ENCODE results near the gene CCBE1.
"Not testable (repeated sequence)": the region's sequence is repeated elsewhere in the genome, so short reads cannot be mapped to it uniquely, and the experiment has no call there.

Gene CCBE1

DNA sequence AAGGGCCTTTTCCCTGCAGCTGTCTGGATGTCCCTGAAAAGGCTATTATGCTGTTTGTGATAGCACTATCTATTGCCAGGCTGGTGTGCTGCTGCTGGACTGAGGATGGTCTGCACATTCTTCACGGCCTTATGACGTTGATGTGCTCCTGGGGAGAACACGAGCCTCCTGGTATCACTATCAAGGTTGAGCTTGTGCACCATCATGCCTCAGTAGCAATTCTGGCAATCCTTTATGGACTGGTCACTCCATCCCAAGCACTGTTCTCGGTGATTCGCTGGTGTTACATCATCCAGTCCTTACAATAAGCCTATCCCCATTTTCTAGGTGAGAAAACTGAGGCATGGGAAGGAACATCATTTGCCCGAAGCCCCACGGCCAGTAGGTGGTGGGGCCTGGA lies 18.2 kb upstream of the CCBE1 start:
- no peak for DNase-seq (ENCODE audit: low read depth in 2 of 2)

DNA sequence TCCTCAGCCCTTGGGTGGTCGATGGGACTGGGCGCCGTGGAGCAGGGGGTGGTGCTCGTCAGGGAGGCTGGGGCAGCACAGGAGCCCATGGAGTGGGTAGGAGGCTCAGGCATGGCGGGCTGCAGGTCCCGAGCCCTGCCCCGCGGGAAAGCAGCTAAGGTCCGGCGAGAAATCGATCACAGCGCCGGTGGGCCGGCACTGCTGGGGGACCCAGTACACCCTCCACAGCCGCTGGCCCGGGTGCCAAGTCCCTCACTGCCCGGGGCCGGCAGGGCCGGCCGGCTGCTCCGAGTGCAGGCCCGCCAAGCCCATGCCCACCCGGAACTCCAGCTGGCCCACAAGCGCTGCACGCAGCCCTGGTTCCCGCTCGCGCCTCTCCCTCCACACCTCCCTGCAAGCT lies 16.9 kb upstream of the CCBE1 start:
- DNase-seq (ENCODE audit: low read depth in 2 of 2): not testable (repeated sequence)

DNA sequence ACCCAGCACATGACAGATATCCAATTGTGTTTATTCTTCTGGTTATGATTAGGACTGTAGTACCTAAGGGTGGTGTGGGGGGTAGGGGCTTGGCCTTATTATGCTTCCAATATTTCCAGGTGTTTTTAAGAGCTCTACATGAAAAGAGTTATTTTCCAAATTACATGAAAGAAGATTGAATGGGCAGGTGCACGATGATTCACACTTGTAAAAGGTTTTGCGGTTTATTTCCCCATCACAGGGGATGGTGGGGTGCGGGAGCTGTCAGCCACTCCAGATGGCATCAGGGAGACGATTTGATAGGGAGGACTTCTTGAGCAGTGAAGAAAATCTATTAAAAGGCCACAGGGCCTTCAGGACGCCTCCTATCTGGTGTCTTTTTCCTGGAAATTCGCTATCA lies 15.1 kb upstream of the CCBE1 start:
- no peak for DNase-seq (ENCODE audit: low read depth in 2 of 2)

DNA sequence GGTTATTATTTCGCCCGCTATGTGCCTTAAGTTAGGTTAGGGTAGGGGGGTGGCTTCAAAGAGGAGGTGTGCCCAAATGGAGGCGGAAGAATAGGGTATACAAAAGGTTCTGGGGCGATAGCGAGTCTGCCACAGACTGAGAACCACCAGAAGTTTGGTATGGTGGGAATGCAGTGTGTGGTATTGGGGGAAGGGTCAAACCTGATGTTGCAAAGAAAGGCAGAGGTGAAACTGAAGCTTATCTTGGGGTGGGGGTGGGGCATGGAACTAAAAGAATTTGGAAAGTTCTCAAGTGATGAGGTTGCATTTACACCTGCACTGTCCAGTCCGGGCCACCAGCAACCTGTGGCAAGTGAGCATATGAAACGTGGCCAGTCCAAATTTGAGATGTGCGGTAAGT lies 11.8 kb upstream of the CCBE1 start:
- DNase-seq (ENCODE audit: low read depth in 2 of 2): no peak

DNA sequence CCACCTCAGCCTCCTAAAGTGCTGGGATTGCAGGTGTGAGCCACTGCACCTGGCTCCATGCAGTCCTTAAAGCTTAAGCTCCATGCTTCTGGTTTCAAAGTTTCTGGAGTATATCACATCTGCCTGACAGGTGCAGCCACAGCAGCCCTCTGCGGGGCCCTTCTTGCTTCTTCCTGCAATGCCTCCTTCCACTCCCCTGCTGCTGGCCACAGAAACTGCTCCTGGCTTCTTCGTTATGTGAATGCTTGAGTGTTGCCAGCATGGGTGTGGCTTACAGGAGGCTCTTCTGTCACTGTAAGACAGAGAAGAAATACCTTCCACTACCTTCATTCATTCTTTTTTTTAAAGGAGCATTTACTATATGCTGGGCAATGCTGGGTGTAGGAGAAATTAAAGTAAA lies 10.1 kb upstream of the CCBE1 start:
- DNase-seq (ENCODE audit: low read depth in 2 of 2): no peak

DNA sequence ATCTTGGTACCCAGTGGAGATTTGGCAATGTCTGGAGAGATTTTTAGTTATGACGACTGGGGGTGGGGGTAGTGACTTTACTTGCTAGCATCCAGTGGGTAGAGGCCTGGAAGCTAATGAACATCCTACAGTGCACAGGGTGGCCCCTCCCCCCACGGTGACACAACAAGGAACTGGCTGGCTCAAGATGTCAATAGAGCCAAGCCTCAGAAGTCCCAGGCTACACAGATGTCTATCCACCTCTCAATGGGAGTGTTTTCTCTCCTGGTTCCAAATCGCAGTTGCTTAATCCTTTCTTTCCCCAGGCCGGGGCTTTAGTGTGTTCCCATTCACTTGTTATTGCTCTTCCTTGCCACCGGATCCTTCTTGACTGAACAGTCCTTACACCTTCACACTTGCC lies 9.3 kb upstream of the CCBE1 start:
- no peak for DNase-seq (ENCODE audit: low read depth in 2 of 2)

DNA sequence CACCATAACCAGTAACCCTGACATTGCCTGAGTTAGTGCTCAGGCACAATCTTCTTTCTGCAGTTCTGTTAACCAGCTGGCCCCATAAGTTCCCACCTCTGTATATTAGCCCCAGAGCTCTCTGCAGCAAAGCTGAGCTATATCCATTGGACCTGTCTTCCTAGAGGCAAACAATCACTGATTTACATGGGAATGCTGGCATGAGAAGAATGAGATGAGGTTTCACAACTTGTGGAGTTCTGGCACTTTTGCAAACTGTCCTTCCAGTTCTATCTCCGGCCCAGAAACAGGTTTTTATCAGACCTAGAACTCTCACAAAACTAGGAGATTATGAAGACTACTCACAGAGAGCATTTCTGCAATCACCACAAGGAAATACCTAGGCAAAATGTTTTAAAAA lies 7.9 kb upstream of the CCBE1 start:
- no peak for DNase-seq (ENCODE audit: low read depth in 2 of 2)

DNA sequence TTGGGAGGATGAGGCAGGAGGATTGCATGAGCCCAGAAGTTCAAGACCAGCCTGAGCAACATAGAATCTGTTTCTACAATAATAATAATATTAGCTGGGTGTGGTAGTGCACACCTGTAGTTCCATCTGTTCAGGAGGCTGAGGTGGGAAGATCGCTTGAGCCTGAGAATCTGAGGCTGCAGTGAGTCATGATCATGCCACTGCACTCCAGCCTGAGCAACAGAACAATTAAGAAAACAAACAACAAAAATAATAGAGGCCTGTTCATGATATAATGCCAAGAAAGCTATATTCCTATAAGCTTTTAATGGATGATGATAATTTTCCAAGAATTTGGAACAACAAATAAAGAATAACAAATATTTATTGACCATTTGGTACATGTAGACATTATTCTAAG lies 6.9 kb upstream of the CCBE1 start:
- DNase-seq (ENCODE audit: low read depth in 2 of 2): no peak

DNA sequence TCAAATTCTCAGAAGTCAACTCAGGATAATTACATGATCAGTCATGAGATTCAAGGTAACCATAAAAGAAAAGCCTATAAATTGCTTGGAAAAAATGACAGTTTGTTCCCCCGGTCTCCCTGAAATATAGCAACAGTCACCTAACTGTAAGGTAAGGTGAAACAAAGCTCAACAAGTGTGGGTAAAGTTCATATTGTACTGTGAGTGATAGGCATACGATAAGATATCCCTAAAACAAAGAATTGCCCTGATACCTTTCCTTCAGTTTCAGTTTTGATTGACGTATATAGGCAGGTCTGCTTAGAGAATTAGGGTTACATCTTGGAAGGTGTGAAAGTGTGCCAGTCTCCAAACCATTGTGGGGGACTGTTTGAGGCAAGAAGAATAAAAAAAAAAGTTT lies 4.0 kb upstream of the CCBE1 start:
- no peak for DNase-seq (ENCODE audit: low read depth in 2 of 2)

DNA sequence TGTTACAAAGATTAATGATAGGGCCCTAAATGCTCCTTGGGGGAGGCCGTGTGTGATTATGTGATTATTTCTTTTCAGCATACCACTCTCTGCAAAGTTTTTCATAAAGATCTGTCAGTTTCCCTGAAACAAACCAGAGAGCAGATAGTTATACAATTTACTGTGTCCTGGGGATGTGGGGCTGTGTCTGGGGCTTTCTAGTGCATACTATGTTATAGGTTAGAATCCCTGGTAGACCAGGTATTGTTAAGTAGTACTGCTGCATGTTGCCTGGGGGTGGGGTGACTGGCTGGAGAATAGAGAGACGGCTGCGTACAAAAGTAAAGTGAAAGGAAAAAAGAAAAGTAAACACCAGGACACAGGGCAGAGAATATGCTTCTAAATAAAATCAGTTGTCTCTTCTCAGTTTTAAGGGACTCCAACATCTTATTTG lies 3.3 kb upstream of the CCBE1 start:
- no peak for DNase-seq (ENCODE audit: low read depth in 2 of 2)

DNA sequence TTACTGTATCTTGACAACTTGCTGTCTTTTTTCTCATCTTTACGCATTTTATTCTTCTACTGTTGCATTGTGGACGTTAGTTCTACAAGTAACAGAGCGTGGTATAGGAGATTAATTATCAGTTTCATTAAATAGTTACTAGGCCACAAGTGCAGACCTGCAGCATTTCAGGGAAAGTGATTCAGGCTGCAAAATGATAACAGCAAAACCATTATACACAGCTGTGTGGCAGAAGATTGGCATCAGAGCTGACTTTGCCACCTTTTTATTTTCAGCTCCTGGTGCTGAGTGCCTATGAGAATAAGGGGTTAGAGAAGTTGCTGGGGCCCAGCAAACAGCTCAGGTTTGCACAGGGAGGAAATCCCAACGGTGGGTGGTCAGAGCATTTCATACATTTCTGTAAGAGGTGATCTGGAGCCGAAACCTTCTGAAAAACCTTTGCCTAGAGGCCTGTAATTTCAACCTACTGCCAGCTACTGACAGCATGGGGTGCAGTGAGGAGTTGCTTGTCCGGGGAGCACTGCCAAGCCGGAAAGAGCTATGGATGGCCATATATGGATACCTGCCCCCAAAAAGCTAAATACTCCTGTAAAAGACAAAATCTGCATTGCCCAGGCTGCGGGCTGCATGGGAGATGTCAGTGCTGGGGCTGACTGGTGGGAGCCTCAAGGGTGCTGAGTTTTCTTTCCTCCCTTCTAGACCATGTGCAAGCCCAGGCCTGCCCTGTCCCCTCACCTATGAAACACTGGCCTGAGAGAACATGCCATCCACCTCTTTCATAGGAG lies 2.7 kb upstream of the CCBE1 start:
- no peak for DNase-seq (ENCODE audit: low read depth in 2 of 2)

DNA sequence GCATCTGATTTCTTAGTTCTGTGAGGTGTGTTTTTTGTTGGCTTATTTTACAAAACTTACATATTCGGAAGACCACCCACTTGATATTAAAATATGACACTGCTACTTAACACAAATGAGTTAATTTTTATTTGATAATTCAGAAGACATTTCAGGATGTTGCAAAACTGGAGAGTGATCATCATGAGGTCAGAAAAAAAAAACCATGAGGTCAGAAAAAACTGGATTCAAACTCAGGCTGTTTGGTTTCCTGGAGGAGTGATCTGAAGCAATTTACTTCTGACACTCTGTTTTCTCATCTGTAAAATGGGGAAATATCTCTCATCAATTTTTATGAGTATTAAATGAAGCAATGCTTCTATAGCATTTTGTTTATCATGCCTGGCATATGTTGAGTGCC lies 1.8 kb upstream of the CCBE1 start:
- DNase-seq (ENCODE audit: low read depth in 2 of 2): no peak

DNA sequence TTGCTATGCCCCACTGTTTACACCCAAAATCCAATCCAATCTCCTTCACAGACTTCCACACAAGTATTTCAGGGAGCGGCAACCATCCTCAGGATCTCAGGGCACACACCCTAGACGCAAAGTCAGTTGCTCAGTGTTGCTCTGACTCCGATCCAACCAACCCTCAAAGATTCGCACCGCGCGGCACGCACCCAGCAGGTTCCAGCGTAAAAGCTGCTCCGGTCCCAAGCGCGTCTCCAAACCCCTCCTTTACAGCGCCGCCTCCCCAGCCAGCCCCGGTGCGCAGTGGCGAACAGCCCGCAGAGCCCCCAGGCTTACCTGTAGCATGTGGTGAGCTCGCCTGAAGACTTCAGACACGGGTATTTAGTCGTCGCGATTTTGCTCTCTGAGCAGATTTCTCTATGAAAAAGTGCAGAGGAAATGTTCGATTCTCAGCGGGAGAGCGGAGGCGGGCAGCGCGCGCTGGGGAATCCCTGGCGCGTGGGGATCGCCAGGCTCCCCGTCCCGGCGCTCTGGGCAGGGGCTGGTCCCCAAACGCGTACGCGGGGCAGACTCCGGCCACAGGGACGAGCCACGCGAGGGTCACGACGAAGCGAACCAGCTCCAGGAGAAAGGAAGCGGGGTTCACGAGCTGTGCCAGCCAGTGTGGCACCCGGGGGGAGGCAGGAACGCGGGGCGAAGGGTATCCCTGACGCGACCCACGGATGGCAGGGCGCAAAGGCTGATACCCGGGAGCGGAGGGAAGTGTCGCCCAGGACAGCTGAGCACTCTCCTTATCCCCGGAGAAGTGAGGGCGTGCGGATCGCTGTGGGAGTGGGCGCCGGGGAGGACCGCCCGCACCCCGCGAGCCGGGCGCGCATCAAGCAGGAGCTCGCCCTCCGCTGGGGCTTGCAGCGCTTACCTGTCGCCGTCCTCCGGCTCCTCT lies 650 bp downstream of the CCBE1 start:
- DNase-seq (ENCODE audit: low read depth in 2 of 2): no peak

DNA sequence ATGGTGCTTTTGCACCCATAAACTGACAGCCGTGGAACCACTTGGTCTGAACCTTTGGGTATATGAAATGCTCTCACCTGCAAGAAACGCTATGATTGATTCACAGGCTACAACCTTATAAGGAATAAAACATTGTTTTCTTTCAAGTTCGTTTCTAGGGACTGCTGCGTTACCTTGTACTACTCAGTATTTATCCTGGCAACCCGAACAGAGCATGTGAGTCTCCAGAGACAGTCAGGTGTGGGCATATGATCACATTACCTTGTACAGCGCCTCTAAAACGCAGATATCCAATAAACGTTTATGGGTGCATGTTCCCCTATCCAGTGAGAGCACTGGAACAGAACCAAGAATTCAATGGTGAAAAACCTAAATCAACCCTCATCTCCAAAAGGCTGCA lies 1.7 kb downstream of the CCBE1 start:
- DNase-seq (ENCODE audit: low read depth in 2 of 2): no peak

DNA sequence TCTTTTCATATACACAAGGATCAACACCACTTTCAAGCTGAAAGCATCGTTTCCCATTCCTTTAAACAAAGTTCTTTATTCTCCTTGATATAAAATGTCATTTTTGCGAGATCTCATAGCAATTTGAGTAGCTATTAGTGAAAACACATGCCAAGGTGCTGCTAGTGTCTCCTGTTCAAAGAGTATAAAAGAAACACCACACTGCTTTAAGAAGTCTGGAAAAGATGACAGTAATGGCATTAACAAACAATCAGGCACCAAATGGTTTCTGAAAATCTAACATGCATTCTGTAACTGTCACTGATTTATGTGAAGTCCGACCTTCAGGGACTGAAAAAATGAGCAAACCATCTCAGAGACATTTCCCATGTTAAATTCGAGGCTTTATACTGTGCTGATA lies 2.4 kb downstream of the CCBE1 start:
- DNase-seq (ENCODE audit: low read depth in 2 of 2): no peak

DNA sequence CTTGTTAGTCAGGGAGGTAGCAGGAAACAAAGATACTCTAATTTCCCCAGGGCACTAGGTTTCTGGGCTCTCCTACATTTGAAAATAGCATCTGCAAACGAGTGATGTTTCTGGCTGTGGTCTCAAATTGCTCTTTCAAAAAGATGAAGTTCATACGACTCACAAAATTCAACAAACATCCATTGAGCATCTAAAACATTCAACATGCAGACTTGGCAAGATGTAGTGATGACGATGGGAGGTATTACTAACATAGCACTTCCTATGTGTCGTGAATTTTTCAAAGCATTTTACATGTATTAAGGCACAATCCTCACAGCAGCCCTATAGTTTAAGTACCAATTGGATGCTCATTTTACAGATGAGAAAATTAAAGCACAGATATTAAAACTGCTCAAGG lies 5.2 kb downstream of the CCBE1 start:
- DNase-seq (ENCODE audit: low read depth in 2 of 2): no peak

DNA sequence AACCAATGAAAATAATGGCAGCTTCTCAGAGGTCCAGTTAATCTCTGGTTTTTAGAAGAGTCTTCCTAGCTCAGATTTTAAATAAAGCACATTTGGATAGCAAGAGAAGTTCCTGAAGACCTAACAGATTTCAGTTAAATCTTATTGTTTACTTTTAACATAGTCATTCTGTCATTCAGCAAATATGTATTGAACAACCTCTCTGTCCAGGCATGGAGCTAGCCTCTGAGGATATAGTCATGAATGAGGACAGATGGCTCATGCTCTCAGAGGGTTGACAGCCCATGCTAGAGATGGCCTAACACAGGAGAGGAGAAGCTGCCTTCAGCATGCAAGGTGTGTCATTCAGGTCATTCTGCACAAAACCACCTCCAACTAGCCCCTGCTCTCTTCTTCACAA lies 6.2 kb downstream of the CCBE1 start:
- DNase-seq (ENCODE audit: low read depth in 2 of 2): no peak

DNA sequence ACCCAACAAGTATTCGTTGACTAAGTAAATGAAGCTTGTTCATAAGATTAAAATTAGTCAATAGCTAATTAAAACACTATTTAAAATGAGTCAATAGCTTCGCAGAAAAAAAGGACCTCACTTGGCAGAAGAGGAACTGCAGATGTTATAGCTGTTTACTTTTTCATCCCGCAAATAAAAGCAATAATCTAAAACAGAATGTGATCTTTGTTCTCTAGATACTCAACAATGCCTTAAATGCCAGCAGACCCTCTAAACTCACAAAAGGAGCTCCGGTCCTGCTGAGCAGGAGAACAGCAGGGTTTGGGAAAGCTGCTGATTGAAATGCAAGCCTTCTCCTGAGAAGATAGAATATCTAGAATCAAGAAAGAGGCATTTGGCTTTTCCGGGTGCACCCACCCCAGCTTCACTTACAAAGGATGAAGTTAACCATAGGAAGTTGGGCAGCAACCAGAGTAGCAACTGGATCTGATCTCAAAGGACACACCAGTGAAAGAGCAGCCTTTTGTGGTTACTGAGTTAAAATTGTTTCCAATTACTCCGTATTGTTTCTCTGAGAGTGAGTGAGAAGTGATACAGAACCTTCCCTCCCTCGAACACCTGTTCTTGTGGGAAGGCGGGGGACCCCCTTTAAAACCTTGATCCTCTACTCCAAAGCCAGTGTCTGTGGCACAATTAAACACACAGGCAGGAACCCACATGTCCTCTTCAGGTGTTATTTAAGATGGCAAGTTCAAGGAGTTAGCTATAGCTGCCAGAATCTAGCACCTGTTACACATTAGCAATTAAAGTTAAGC lies 6.8 kb downstream of the CCBE1 start:
- no peak for DNase-seq (ENCODE audit: low read depth in 2 of 2)

DNA sequence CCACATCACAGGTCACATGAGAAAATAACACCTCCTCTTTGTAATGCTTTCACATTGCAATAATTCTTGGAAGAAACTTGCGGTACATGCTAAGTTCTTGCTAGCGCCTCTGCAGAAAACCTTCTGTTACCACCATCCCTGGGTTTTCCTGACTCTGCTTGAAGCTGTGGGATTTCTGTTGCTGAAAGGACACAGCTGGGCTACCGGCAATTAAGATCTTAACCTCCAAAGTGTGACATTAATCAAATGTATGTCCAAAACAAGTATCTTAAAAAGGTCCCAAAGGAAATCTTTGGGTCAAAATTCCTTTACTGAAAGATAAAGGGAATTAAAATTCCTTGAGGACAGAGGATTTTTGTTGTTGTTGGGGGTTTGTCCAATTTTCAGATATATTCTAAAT lies 7.5 kb downstream of the CCBE1 start:
- no peak for DNase-seq (ENCODE audit: low read depth in 2 of 2)

DNA sequence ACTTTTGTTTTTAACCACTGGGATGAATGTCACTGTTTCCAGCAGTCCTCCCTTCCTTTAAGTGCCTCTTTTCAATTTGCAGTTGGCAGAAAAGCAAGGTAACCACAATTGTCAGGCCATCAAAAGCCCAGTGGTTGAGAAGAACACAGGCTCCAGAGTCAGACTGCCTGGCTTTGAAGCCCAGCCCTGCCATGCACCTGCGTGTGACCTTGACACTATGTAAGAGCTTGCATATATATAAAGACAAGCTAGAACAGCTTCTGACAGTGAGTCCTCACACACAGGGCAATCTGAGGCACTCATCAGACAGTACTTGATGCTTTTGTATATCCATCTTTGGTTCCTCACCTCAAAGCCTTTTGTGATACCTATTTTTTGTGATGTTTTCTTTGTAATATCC lies 11.0 kb downstream of the CCBE1 start:
- DNase-seq (ENCODE audit: low read depth in 2 of 2): no peak

DNA sequence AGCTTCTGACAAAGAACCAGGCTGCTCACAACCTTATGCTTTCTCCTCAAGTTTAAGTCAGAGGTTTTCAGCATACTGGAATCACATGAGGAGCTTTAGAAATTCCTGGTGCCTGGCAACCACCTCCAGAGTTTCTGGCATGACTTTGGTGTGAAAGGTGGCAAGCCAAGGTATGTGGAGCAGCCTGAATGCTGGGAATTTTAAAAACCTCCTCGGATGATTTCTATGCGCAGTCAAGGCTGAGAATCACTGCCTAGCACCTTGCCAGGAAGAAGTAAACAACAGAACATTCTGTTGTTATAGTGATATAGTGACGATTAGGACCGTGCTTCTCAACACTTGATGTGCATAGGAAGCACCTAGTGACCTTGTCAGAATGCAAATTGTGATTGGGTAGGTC lies 11.7 kb downstream of the CCBE1 start:
- no peak for DNase-seq (ENCODE audit: low read depth in 2 of 2)

DNA sequence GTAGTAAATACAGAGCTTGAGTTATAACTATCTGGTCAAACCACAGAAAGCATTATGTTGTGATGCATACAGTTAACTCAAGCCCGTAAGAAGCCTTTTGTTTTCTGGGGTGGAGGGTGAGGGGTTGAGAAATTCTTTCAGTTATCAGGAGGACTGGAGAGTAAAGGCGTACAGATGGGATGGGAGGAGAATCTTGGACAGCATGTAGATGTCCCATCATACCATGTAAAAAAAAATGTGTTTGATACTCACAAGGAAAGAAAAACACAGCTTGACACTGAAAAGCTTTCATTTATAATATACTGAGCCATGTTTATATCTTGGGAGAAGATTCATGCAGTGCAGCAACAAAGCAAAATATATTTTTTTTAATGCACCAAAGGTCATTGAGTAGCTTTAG lies 12.4 kb downstream of the CCBE1 start:
- DNase-seq (ENCODE audit: low read depth in 2 of 2): no peak

Data from stimulated activated CD8-positive, alpha-beta memory T cell treated with anti-CD3 and anti-CD28 coated beads, Interleukin-15, amount 100 ng/mL, for 4 hours (primary cell).